Activated CD4-positive, alpha-beta memory T cell treated with anti-CD3 and anti-CD28 coated beads for 36 hours (primary cell): ENCODE measurements around the gene DENND4B. TPM values are rescaled to one million over a fixed set of nuclear protein-coding genes. Genes with fewer than 3 reads are reported as not detected.
A peak's percentile ranks its signal among the peaks of the same experiment; 100 is the strongest.

Experiments used
- CTCF ChIA-PET: fragments of 350-600 bp; sonication (Branson Sonifier 250); formaldehyde crosslinking; loops from one replicate; lab custom pipeline; 2021; ENCODE audit warnings: antibody characterized with exemption, inconsistent platforms; lab: Charles Lee
- POLR2A ChIA-PET: fragments of 350-600 bp; sonication (Branson Sonifier 250); formaldehyde crosslinking; loops from one replicate; lab custom pipeline; 2021; ENCODE audit warnings: antibody characterized with exemption; lab: Charles Lee
- DNase-seq: peaks from one replicate; pipeline ENCODE4 v3.0.0-alpha.2; 2020
- H3K27ac Mint-ChIP-seq: one replicate; pipeline ENCODE4 v1.8.0; 2021; ENCODE audit warnings: mixed read lengths
- H3K27me3 Mint-ChIP-seq: one replicate; pipeline ENCODE4 v1.8.0; 2021; ENCODE audit warnings: mixed read lengths
- H3K36me3 Mint-ChIP-seq: one replicate; pipeline ENCODE4 v1.8.0; 2021; ENCODE audit warnings: mixed read lengths
- H3K4me1 Mint-ChIP-seq: one replicate; pipeline ENCODE4 v1.8.0; 2021; ENCODE audit warnings: low read depth, mixed read lengths
- H3K4me3 Mint-ChIP-seq: one replicate; pipeline ENCODE4 v1.8.0; 2021; ENCODE audit warnings: mild to moderate bottlenecking, mixed read lengths
- H3K9me3 Mint-ChIP-seq: one replicate; pipeline ENCODE4 v1.8.0; 2021; ENCODE audit warnings: mixed read lengths
- intact Hi-C: fragments of 100-400 bp; cut with micrococcal nuclease; formaldehyde crosslinking; loops from one replicate; pipeline ENCODE4 v1.15.1; 2023
- total RNA-seq, 2 experiments: library from RNA; stranded (reverse); gene quantifications; one replicate each; pipeline ENCODE4 v1.2.3, GENCODE V29; 2021

Gene DENND4B
- total RNA-seq, 2 experiments from 2014 or later: 98.1 to 108 TPM

GRCh38 chr1:153968972-153969371 is 22.5 kb upstream of the DENND4B start:
- ChIA-PET CTCF (interaction anchor here (1.0 to 4.7 kb wide), 3 partner anchors 9 to 23 kb away, joined by 3 to 44 read pairs (median 4); partner anchors contain the start of genes DENND4B and JTB), POLR2A (interaction anchor here (1.4 to 4.1 kb wide), 3 partner anchors 8 to 46 kb away, joined by 5 to 79 read pairs (median 21); partner anchors contain the start of genes GATAD2B, JTB and RPS27)
- H3K9me3 Mint-ChIP-seq: no peaks in the 10 kb centered on the region
- intact Hi-C loops: loop anchor here (10.0 kb wide), 3 partner anchors 306 to 466 kb away; partner anchors contain the start of genes HAX1, S100A3, S100A4 and S100A5
- H3K4me1 Mint-ChIP-seq: peaks cover 41% of the 10 kb centered on the region
- H3K36me3 Mint-ChIP-seq: peaks cover 19% of the 10 kb centered on the region
- no peak overlapping the region for H3K27ac Mint-ChIP-seq
- DNase-seq: no peak
- no peaks in the 10 kb centered on the region for H3K27me3 Mint-ChIP-seq
- H3K4me3 Mint-ChIP-seq: no peak overlapping the region

DNA sequence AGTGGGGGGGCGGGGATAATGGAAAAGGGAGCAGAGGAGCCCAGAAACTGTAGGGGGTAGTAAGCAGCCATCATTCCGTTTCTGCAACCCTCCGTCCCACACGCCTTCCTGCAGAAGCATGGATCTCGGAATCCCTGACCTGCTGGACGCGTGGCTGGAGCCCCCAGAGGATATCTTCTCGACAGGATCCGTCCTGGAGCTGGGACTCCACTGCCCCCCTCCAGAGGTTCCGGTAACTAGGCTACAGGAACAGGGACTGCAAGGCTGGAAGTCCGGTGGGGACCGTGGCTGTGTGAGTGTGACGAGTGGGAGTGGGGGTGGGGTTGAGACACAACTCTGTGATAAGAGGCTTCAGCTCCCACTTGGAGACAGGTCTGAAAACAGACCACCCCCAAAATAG is 21.9 kb upstream of the DENND4B start:
- Mint-ChIP-seq H3K9me3 (no peaks in the 10 kb centered on the region), H3K4me1 (peaks cover 42% of the 10 kb centered on the region), H3K36me3 (peaks cover 17% of the 10 kb centered on the region), H3K27me3 (no peaks in the 10 kb centered on the region), H3K4me3 (peak overlapping the region; percentile 87), H3K27ac (peak overlapping the region; percentile 90)
- CTCF ChIA-PET: interaction anchor here (1.2 to 4.7 kb wide), 4 partner anchors 9 to 170 kb away, joined by 3 to 44 read pairs (median 4); partner anchors contain the start of genes CRTC2 and JTB
- POLR2A ChIA-PET: interaction anchor here (0.9 to 4.1 kb wide), 5 partner anchors 8 to 423 kb away, joined by 3 to 79 read pairs (median 21); partner anchors contain the start of genes DENND4B, GATAD2B, JTB and S100A4
- intact Hi-C loops: loop anchor here (10.0 kb wide), 3 partner anchors 306 to 466 kb away; partner anchors contain the start of genes HAX1, S100A3, S100A4 and S100A5
- DNase-seq: no peak

GRCh38 chr1:153968000-153968363 is 21.5 kb upstream of the DENND4B start:
- intact Hi-C loops: loop anchor here (1.0 to 10.0 kb wide), 7 partner anchors 9 to 467 kb away; partner anchors contain the start of genes CRTC2, GATAD2B, HAX1 and JTB
- ChIA-PET CTCF (interaction anchor here (0.7 to 4.7 kb wide), 11 partner anchors 9 to 396 kb away, joined by 3 to 44 read pairs (median 3); partner anchors contain the start of genes CRTC2, DENND4B and JTB), POLR2A (interaction anchor here (0.8 to 4.1 kb wide), 9 partner anchors 9 to 423 kb away, joined by 3 to 79 read pairs (median 6); partner anchors contain the start of genes DENND4B, GATAD2B, JTB and RAB13)
- peaks cover 14% of the 10 kb centered on the region for H3K36me3 Mint-ChIP-seq
- H3K27me3 Mint-ChIP-seq: no peaks in the 10 kb centered on the region
- H3K4me1 Mint-ChIP-seq: peaks cover 42% of the 10 kb centered on the region
- H3K27ac Mint-ChIP-seq: peak overlapping the region; percentile 90
- H3K9me3 Mint-ChIP-seq: no peaks in the 10 kb centered on the region
- no peak for DNase-seq
- H3K4me3 Mint-ChIP-seq: peak overlapping the region; percentile 87

DNA sequence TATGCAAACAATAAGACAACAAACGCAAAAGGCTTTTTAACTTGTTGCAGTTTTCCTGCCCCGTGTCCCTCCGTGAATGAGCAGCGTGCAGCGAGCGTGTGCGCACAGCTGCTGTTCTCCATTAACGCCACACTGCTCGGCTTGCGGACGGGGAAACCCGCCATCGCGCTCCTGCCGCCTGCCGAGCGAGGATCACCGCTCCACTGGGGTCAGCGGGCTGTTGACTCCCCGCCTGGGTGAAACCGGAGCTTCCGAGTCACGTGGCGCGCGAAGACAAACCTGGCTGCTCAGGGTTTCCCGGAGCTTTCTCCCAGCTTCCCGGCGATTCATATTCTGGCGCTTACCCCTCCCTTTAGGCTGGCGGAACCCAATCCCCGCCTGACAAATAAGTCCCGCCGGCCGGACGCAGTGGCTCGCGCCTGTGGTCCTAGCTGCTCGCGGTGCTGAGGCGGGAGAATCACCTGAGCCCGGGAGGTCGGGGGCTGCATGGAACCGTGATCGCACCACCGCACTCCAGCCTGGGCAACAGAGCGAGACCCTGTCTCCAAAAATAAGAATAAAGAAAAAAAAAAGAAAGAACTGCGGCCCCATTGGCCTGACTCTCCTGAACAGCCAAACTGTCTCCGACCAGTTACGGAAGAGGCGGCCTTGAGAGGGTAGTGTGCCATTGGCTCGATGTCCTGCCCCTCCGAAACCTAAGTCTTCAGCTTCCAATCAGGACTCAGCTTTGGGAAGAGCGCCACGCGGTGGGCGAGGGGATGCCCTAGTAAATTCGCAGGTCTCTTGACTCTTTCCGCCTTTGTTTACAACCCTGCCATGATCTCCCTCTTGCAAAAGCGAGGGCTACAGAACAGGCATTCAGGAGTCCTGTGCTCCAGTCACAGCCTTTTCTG is 20.8 kb upstream of the DENND4B start, which contains the start of gene CREB3L4:
Gene CREB3L4, plus strand, starts transcription at position 796 of the 893 bp plus-strand sequence. CDS start 624 bp downstream, outside the sequence.
- H3K4me3 Mint-ChIP-seq: peak within 1 kb of the TSS; percentile 87
- no peaks in the 10 kb centered on the region for H3K27me3 Mint-ChIP-seq
- H3K36me3 Mint-ChIP-seq: peaks cover 11% of the 10 kb centered on the region
- H3K9me3 Mint-ChIP-seq: no peaks in the 10 kb centered on the region
- CTCF ChIA-PET: interaction anchor here (0.7 to 4.7 kb wide), 13 partner anchors 9 to 434 kb away, joined by 3 to 44 read pairs (median 3); partner anchors contain the start of genes CRTC2, DENND4B, JTB and RAB13
- peak within 1 kb of the TSS; percentile 90 for H3K27ac Mint-ChIP-seq
- H3K4me1 Mint-ChIP-seq: peaks cover 41% of the 10 kb centered on the region
- intact Hi-C loops: loop anchor here (1.0 to 10.0 kb wide), 7 partner anchors 9 to 467 kb away; partner anchors contain the start of genes CRTC2, GATAD2B, HAX1 and JTB
- POLR2A ChIA-PET: interaction anchor here (0.8 to 4.1 kb wide), 12 partner anchors 9 to 422 kb away, joined by 3 to 79 read pairs (median 6); partner anchors contain the start of genes CRTC2, DENND4B, GATAD2B and JTB
- DNase-seq: peak; percentile 92

DNA sequence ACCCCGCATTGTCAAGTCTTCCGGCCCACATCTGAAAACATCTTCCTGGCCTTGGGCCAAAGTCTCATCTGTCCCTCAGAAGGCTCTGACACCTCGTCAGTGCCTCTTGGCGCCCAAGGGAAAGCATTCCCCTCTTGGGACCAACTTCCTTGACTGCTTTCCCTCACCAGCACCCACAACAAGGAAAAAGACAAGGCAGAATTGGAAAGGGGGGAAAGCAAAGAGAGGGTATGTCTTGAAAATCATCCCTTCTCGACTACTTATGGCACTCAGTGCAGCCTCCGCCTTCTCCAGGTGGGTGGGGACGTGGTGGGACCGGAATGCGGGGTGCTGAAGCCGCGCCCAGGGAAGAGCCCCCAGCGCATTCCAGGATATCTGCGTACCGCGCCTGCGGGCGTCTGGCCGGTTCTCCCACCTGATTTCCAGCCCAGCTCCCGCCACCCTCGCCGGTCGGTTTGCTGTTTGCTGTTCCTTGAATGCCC is 17.4 kb upstream of the DENND4B start:
- H3K4me1 Mint-ChIP-seq: peaks cover 47% of the 10 kb centered on the region
- H3K4me3 Mint-ChIP-seq: peak overlapping the region; percentile 76
- peak overlapping the region; percentile 85 for H3K27ac Mint-ChIP-seq
- ChIA-PET CTCF (interaction anchor here (0.9 to 2.7 kb wide), 3 partner anchors 14 to 22 kb away, joined by 4 to 20 read pairs (median 18); partner anchors contain the start of genes DENND4B, JTB and RAB13), POLR2A (interaction anchor here (0.8 to 2.8 kb wide), 6 partner anchors 12 to 40 kb away, joined by 3 to 19 read pairs (median 8); partner anchors contain the start of genes DENND4B, JTB and RPS27)
- no peak for DNase-seq
- peaks cover 30% of the 10 kb centered on the region for H3K36me3 Mint-ChIP-seq
- H3K9me3 Mint-ChIP-seq: no peaks in the 10 kb centered on the region
- no peaks in the 10 kb centered on the region for H3K27me3 Mint-ChIP-seq
- intact Hi-C loops: loop anchor here (10.0 kb wide), 3 partner anchors 311 to 471 kb away; partner anchors contain the start of genes HAX1, S100A3, S100A4 and S100A5

DNA sequence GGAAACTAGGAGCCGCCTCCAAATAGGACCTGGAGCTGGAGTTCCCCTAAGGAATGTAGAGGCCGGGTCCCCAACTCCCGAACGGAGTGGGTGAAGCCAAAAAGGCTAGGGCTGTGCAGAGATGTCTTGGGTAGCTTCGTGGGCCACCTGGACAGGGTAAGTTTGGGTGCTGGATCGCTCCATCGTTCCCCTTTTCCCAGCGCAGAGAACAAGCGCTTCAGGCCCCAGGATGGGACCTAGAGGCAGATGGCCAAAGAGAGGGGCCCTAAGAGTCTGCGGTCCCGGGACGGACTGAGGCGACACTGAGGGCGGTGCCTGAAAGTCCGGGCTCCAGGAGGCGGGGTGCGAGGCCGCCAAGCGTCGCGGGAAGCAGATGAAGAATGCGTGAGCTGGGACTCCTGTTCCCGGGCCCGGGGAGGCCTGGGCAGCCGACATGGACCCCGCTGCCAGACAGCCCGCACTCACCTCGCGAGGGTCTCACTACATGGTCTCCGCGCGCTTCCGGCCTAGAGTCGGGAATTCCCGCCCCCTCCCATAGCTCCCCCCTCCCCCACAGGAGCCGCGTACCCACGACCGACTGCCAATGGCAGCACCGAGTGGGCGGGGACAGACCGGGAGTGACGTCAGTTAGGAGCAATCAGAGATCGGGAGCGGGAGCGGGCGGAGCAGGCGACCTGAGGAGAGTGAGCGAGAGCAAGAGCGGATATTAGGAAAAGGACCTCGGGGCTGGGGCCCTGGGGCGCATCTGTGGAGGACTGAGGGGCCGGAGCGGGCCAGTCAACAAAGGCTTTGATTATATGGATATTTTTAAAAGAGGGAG is 16.7 kb upstream of the DENND4B start, which contains the start of gene SLC39A1:
Gene SLC39A1, minus strand, starts transcription at position 508 of the 820 bp plus-strand sequence. CDS start 822 bp downstream, outside the sequence.
- intact Hi-C loops: loop anchor here (10.0 kb wide), 3 partner anchors 312 to 472 kb away; partner anchors contain the start of genes HAX1, S100A3, S100A4 and S100A5
- Mint-ChIP-seq H3K9me3 (no peaks in the 10 kb centered on the region), H3K4me1 (peaks cover 48% of the 10 kb centered on the region), H3K27me3 (no peaks in the 10 kb centered on the region), H3K4me3 (peak within 1 kb of the TSS; percentile 76), H3K27ac (peak within 1 kb of the TSS; percentile 85), H3K36me3 (peaks cover 30% of the 10 kb centered on the region)
- CTCF ChIA-PET: interaction anchor here (0.9 to 2.7 kb wide), 3 partner anchors 14 to 23 kb away, joined by 4 to 20 read pairs (median 18); partner anchors contain the start of genes DENND4B, JTB and RAB13
- DNase-seq: peak; percentile 98
- POLR2A ChIA-PET: interaction anchor here (0.7 to 2.8 kb wide), 9 partner anchors 10 to 257 kb away, joined by 3 to 19 read pairs (median 6); partner anchors contain the start of genes DENND4B, JTB, RPS27 and UBAP2L

- H3K9me3 Mint-ChIP-seq: no peaks in the 10 kb centered on the region
- peak; percentile 51 for DNase-seq
- ChIA-PET POLR2A (interaction anchor here (0.7 to 2.8 kb wide), 10 partner anchors 11 to 258 kb away, joined by 3 to 19 read pairs (median 4); partner anchors contain the start of genes DENND4B, JTB, RPS27 and UBAP2L), CTCF (interaction anchor here (2.6 to 2.7 kb wide), 2 partner anchors 17 to 24 kb away, joined by 18 to 20 read pairs; partner anchors contain the start of genes DENND4B and RAB13)
- H3K4me1 Mint-ChIP-seq: peaks cover 42% of the 10 kb centered on the region
- peaks cover 34% of the 10 kb centered on the region for H3K36me3 Mint-ChIP-seq
- peak overlapping the region; percentile 76 for H3K4me3 Mint-ChIP-seq
- intact Hi-C loops: loop anchor here (10.0 kb wide), 3 partner anchors 312 to 472 kb away; partner anchors contain the start of genes HAX1, S100A3, S100A4 and S100A5
- peak overlapping the region; percentile 85 for H3K27ac Mint-ChIP-seq
- H3K27me3 Mint-ChIP-seq: no peaks in the 10 kb centered on the region
These were observed 15.8 kb upstream of the DENND4B start for GRCh38 chr1:153962088-153963029.

GRCh38 chr1:153961421-153961820 is 14.9 kb upstream of the DENND4B start:
- intact Hi-C loops: loop anchor here (10.0 kb wide), 3 partner anchors 313 to 473 kb away; partner anchors contain the start of genes HAX1, S100A3, S100A4 and S100A5
- Mint-ChIP-seq H3K36me3 (peaks cover 28% of the 10 kb centered on the region), H3K4me1 (peaks cover 49% of the 10 kb centered on the region), H3K4me3 (peak overlapping the region; percentile 76), H3K9me3 (no peaks in the 10 kb centered on the region), H3K27ac (peak overlapping the region; percentile 85), H3K27me3 (no peaks in the 10 kb centered on the region)
- DNase-seq: no peak
- POLR2A ChIA-PET: interaction anchor here (0.9 to 1.0 kb wide), 2 partner anchors 12 to 29 kb away, joined by 3 read pairs; partner anchors contain the start of gene RPS27
- CTCF ChIA-PET: interaction anchor here (1.4 kb wide), 1 partner anchor 15 kb away, joined by 3 read pairs; the partner anchor contains the start of gene DENND4B

GRCh38 chr1:153960206-153960605 is 13.7 kb upstream of the DENND4B start:
- intact Hi-C loops: loop anchor here (10.0 kb wide), 3 partner anchors 315 to 475 kb away; partner anchors contain the start of genes HAX1, S100A3, S100A4 and S100A5
- no peak overlapping the region for H3K4me3 Mint-ChIP-seq
- DNase-seq: no peak
- no peaks in the 10 kb centered on the region for H3K9me3 Mint-ChIP-seq
- H3K27me3 Mint-ChIP-seq: no peaks in the 10 kb centered on the region
- POLR2A ChIA-PET: no interaction called here
- H3K27ac Mint-ChIP-seq: peak overlapping the region; percentile 26
- peaks cover 49% of the 10 kb centered on the region for H3K4me1 Mint-ChIP-seq
- CTCF ChIA-PET: interaction anchor here (2.4 kb wide), 1 partner anchor 14 kb away, joined by 13 read pairs; the partner anchor contains the start of gene DENND4B
- H3K36me3 Mint-ChIP-seq: peaks cover 26% of the 10 kb centered on the region
